HL-60/S4 treated with retinoic acid at 250 ng/mL for 4 days and 3 days (cell line): ENCODE results near the gene TMEM86B.
"Not testable (repeated sequence)": the region's sequence is repeated elsewhere in the genome, so short reads cannot be mapped to it uniquely, and the experiment has no call there.

Source experiments
- in situ Hi-C: fragments of 300-500 bp; cut with MboI; formaldehyde crosslinking; loops from 2 replicates; pipeline ENCODE4 v1.7.0; 2022; ENCODE audit warnings: low sequenced_read_pairs

TMEM86B gene

GRCh38 chr19:55224038-55224665, 4.4 kb downstream of the TMEM86B start:
- in situ Hi-C loops = no loop called here

GRCh38 chr19:55223291-55224037, 5.1 kb downstream of the TMEM86B start:
- in situ Hi-C loops = no loop called here

GRCh38 chr19:55220525-55220924, 8.0 kb downstream of the TMEM86B start:
- in situ Hi-C loops = no loop called here

- in situ Hi-C loops = no loop called here
Observed at GRCh38 chr19:55216461-55217198, 11.9 kb downstream of the TMEM86B start.

GRCh38 chr19:55213547-55213946, 15.0 kb downstream of the TMEM86B start:
- in situ Hi-C loops = no loop called here

GRCh38 chr19:55212447-55212846, 16.1 kb downstream of the TMEM86B start:
- in situ Hi-C loops = no loop called here

- in situ Hi-C loops = no loop called here
Observed at GRCh38 chr19:55209693-55210472, 18.7 kb downstream of the TMEM86B start.

GRCh38 chr19:55208880-55209692, 19.5 kb downstream of the TMEM86B start, which contains the start of gene PTPRH:
PTPRH (minus strand) TSS chr19:55209501; CDS start chr19:55209433, 68 bp downstream.
- in situ Hi-C loops = no loop called here

- in situ Hi-C loops = no loop called here
Observed at GRCh38 chr19:55206664-55207500, 21.7 kb downstream of the TMEM86B start.

GRCh38 chr19:55202199-55202598, 26.4 kb downstream of the TMEM86B start:
- in situ Hi-C loops = not testable (repeated sequence)

- in situ Hi-C loops = no loop called here
Observed at GRCh38 chr19:55199620-55200204, 28.9 kb downstream of the TMEM86B start.

- in situ Hi-C loops = no loop called here
Observed at GRCh38 chr19:55198651-55199050, 29.9 kb downstream of the TMEM86B start.

- in situ Hi-C loops = no loop called here
Observed at GRCh38 chr19:55197528-55197927, 31.0 kb downstream of the TMEM86B start.

- in situ Hi-C loops = no loop called here
Observed at GRCh38 chr19:55196803-55197202, 31.8 kb downstream of the TMEM86B start.

- in situ Hi-C loops = no loop called here
Observed at GRCh38 chr19:55193481-55193880, 35.1 kb downstream of the TMEM86B start.

- in situ Hi-C loops = no loop called here
Observed at GRCh38 chr19:55189403-55189835, 39.1 kb downstream of the TMEM86B start.

GRCh38 chr19:55188625-55189024, 39.9 kb downstream of the TMEM86B start:
- in situ Hi-C loops = no loop called here

GRCh38 chr19:55186080-55186479, 42.5 kb downstream of the TMEM86B start:
- in situ Hi-C loops = no loop called here

- in situ Hi-C loops = no loop called here
Observed at GRCh38 chr19:55181740-55182139, 46.8 kb downstream of the TMEM86B start.
